OCI-LY7 (cell line): Measurements from ENCODE around the gene CCDC190. TPM values are rescaled to one million over a fixed set of nuclear protein-coding genes. Genes with fewer than 3 reads are reported as not detected.

Source experiments
- BruUV-seq: library from RNA; stranded (reverse); fragments of 400-500 nt; replicated peaks from 2 replicates; lab custom pipeline; 2021; lab: Mats Ljungman, UMichigan
- CTCF ChIA-PET: fragments of 300-600 bp; sonication (Branson Sonifier 250); formaldehyde crosslinking; loops from one replicate; lab custom pipeline; 2022; ENCODE audit warnings: antibody characterized with exemption; ENCODE audit not compliant: unreplicated experiment; lab: Charles Lee
- POLR2A ChIA-PET: fragments of 300-600 bp; sonication (Branson Sonifier 250); formaldehyde crosslinking; loops from one replicate; lab custom pipeline; 2022; ENCODE audit warnings: antibody characterized with exemption; lab: Charles Lee
- DNase-seq: peaks from one replicate; pipeline ENCODE4 v3.0.0-alpha.2; 2015; ENCODE audit warnings: low spot score
- H2AFZ ChIP-seq: fragments of 200-600 bp; sonication (generic), shearing (Covaris generic); 2 replicates; pipeline ENCODE4 v1.6.1; 2014; ENCODE audit warnings: mild to moderate bottlenecking, antibody characterized with exemption, low read length, moderate library complexity
- H3K27ac ChIP-seq: fragments of 200-600 bp; sonication (generic); 2 replicates; pipeline ENCODE4 v1.5.1; 2014; ENCODE audit warnings: mixed run types, low read depth, mild to moderate bottlenecking, moderate library complexity, low read length, inconsistent platforms; ENCODE audit not compliant: poor library complexity, severe bottlenecking
- H3K36me3 ChIP-seq: fragments of 200-600 bp; sonication (generic); 2 replicates; pipeline ENCODE4 v1.6.1; 2014; ENCODE audit warnings: mild to moderate bottlenecking, antibody characterized with exemption, low read length, moderate library complexity, mixed read lengths; ENCODE audit not compliant: insufficient read depth
- H3K4me1 ChIP-seq: fragments of 200-600 bp; sonication (generic); 2 replicates; pipeline ENCODE4 v1.5.1; 2014; ENCODE audit warnings: mild to moderate bottlenecking, low read length; ENCODE audit not compliant: insufficient read depth, poor library complexity, severe bottlenecking
- H3K4me2 ChIP-seq: fragments of 200-600 bp; sonication (generic); 2 replicates; pipeline ENCODE4 v1.6.1; 2014; ENCODE audit warnings: mild to moderate bottlenecking, low read length
- H3K4me3 ChIP-seq: fragments of 200-600 bp; sonication (generic); 2 replicates; pipeline ENCODE4 v1.5.1; 2014; ENCODE audit warnings: mild to moderate bottlenecking, low read depth, low read length; ENCODE audit not compliant: poor library complexity, severe bottlenecking
- H3K79me2 ChIP-seq: fragments of 200-600 bp; sonication (generic); 2 replicates; pipeline ENCODE4 v1.6.1; 2016; ENCODE audit warnings: low read depth, mild to moderate bottlenecking, low read length, moderate library complexity, mixed read lengths; ENCODE audit not compliant: insufficient read depth
- H3K9me2 ChIP-seq: fragments of 200-600 bp; sonication (generic); 2 replicates; pipeline ENCODE4 v1.6.1; 2016; ENCODE audit warnings: mild to moderate bottlenecking, low read length, mixed read lengths; ENCODE audit not compliant: insufficient read depth
- H3K9me3 ChIP-seq: fragments of 200-600 bp; sonication (generic); 2 replicates; pipeline ENCODE4 v1.6.1; 2014; ENCODE audit warnings: mild to moderate bottlenecking, mixed run types, low read length, mixed read lengths
- H4K20me1 ChIP-seq: fragments of 200-600 bp; sonication (generic); 2 replicates; pipeline ENCODE4 v1.6.1; 2014; ENCODE audit warnings: mild to moderate bottlenecking, antibody characterized with exemption, low read length, moderate library complexity, mixed read lengths; ENCODE audit not compliant: insufficient read depth
- CTCF ChIP-seq: fragments of 200-600 bp; sonication (generic); conservative IDR thresholded peaks from 2 replicates; pipeline ENCODE4 v1.5.1; 2014; ENCODE audit warnings: mild to moderate bottlenecking, antibody characterized with exemption, low read length, moderate library complexity, mixed read lengths
- EZH2phosphoT487 ChIP-seq: fragments of 200-600 bp; sonication (generic); IDR thresholded peaks from 2 replicates; pipeline ENCODE4 v1.6.1; 2018; ENCODE audit warnings: low read depth, borderline replicate concordance, mild to moderate bottlenecking, mixed run types, antibody characterized with exemption, low read length, moderate library complexity, mixed read lengths
- intact Hi-C: fragments of 100-400 bp; cut with micrococcal nuclease; formaldehyde crosslinking; loops from one replicate; pipeline ENCODE4 v1.10.0; 2022; ENCODE audit not compliant: unreplicated experiment
- total RNA-seq, 2 experiments: library from RNA; depleted of rRNA in 1 of 2; stranded (reverse); fragments of >200 nt in 1 of 2; shearing (Covaris generic) in 1 of 2; gene quantifications; 2 replicates each; pipeline ENCODE4 v1.2.3, GENCODE V29; 2014 to 2022

CCDC190 gene
- total RNA-seq, 2 experiments from 2014 or later, result not detected

- CTCF ChIA-PET, result no interaction called here
- Histone ChIP-seq H2AFZ (no peak overlapping the region), H3K4me2 (no peak overlapping the region)
These were observed 43.6 kb upstream of the CCDC190 start for GRCh38 chr1:162904579-162904978.

GRCh38 chr1:162904023-162904422 is 43.0 kb upstream of the CCDC190 start:
- BruUV-seq, result no TSS peak
- CTCF ChIA-PET, result no interaction called here
- TF ChIP-seq EZH2phosphoT487, result no peak
- no peak for TF ChIP-seq CTCF

More at GRCh38 chr1:162904579-162904978, 43.6 kb upstream of the CCDC190 start:
- H3K9me2 ChIP-seq, result no peaks in the 10 kb centered on the region
- BruUV-seq, result no TSS peak
- no peak for TF ChIP-seq EZH2phosphoT487
- H3K27ac ChIP-seq, result no peak overlapping the region
- H3K36me3 ChIP-seq, result no peaks in the 10 kb centered on the region
- no peaks in the 10 kb centered on the region for H3K9me3 ChIP-seq
- intact Hi-C loops, result no loop called here
- H3K4me1 ChIP-seq, result no peaks in the 10 kb centered on the region
- H3K4me3 ChIP-seq, result no peak overlapping the region
- POLR2A ChIA-PET, result no interaction called here
- no peak for DNase-seq
- H3K79me2 ChIP-seq, result no peaks in the 10 kb centered on the region
- no peaks in the 10 kb centered on the region for H4K20me1 ChIP-seq

GRCh38 chr1:162903246-162903645 is 42.3 kb upstream of the CCDC190 start:
- BruUV-seq, result no TSS peak
- no peaks in the 10 kb centered on the region for H3K4me1 ChIP-seq
- intact Hi-C loops, result no loop called here
- H3K4me3 ChIP-seq, result no peak overlapping the region
- no peaks in the 10 kb centered on the region for H3K9me2 ChIP-seq
- H4K20me1 ChIP-seq, result no peaks in the 10 kb centered on the region
- H3K27ac ChIP-seq, result no peak overlapping the region
- no peak overlapping the region for H2AFZ ChIP-seq
- POLR2A ChIA-PET, result no interaction called here
- no peaks in the 10 kb centered on the region for H3K9me3 ChIP-seq
- TF ChIP-seq CTCF, result no peak
- TF ChIP-seq EZH2phosphoT487, result no peak
- no peak overlapping the region for H3K4me2 ChIP-seq
- no peaks in the 10 kb centered on the region for H3K79me2 ChIP-seq
- no peaks in the 10 kb centered on the region for H3K36me3 ChIP-seq
- CTCF ChIA-PET, result interaction anchor here (0.6 kb wide), 1 partner anchor 1132 kb away, joined by 3 read pairs; no protein-coding TSS in a partner anchor
- no peak for DNase-seq

More at GRCh38 chr1:162904023-162904422, 43.0 kb upstream of the CCDC190 start:
- POLR2A ChIA-PET, result no interaction called here
- no peaks in the 10 kb centered on the region for H3K9me3 ChIP-seq
- H4K20me1 ChIP-seq, result no peaks in the 10 kb centered on the region
- intact Hi-C loops, result no loop called here
- H3K9me2 ChIP-seq, result no peaks in the 10 kb centered on the region
- H3K4me3 ChIP-seq, result no peak overlapping the region
- H3K4me2 ChIP-seq, result no peak overlapping the region
- no peak overlapping the region for H2AFZ ChIP-seq
- no peaks in the 10 kb centered on the region for H3K4me1 ChIP-seq
- no peak for DNase-seq
- H3K79me2 ChIP-seq, result no peaks in the 10 kb centered on the region
- no peak overlapping the region for H3K27ac ChIP-seq
- H3K36me3 ChIP-seq, result no peaks in the 10 kb centered on the region
